ENCODE data around the gene KTN1.

- TF ChIP-seq GATA3 (IDR thresholded peaks at IDR 0.05; ENCODE audit: low read depth, low read length) (no peak), GATA2 (IDR thresholded peaks at IDR 0.05; ENCODE audit: low read depth, low read length) (peak; percentile 6; the same call in 1 of the 2 replicates)
Measured at GRCh38 chr14:55556929-55557623, 22.9 kb upstream of the KTN1 start.

All from SH-SY5Y (cell line).